ENCODE measurements around the gene FAM219B.

DNA sequence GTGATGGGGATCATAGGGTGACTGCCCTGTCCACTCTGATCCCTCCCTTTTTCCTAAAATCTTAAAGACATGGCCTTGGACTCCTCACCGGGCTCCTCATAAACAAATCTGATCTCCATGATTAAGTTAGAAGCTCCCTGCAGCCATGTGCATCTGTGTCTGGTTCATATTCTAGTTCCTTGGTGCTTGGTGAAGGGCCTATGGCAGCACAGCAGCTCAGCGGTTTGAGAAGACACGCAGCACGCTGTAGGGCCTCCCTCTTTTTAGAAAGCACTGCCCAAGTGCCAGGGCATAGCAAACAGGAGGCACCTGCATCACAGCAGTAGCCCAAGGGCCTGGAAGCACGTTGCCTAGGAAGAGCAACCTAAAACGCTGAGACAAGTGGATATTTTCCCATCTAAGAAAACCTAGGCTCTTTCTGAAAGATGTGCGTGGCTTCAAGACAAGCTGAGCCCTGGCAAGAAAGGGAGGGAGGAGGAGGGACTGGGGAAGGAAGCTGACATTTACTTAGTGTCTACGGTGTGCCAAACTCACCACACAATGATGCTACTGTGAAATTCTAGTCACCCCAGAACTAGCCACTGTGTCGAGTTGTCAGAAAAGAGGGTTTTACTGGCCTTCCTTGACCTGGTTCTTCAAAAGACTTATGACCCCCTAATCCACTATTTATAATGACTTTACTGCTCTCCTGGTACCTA is 48.8 kb downstream of the FAM219B start:
- TF ChIP-seq, protein P1, sequence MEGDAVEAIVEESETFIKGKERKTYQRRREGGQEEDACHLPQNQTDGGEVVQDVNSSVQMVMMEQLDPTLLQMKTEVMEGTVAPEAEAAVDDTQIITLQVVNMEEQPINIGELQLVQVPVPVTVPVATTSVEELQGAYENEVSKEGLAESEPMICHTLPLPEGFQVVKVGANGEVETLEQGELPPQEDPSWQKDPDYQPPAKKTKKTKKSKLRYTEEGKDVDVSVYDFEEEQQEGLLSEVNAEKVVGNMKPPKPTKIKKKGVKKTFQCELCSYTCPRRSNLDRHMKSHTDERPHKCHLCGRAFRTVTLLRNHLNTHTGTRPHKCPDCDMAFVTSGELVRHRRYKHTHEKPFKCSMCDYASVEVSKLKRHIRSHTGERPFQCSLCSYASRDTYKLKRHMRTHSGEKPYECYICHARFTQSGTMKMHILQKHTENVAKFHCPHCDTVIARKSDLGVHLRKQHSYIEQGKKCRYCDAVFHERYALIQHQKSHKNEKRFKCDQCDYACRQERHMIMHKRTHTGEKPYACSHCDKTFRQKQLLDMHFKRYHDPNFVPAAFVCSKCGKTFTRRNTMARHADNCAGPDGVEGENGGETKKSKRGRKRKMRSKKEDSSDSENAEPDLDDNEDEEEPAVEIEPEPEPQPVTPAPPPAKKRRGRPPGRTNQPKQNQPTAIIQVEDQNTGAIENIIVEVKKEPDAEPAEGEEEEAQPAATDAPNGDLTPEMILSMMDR (IDR thresholded peaks at IDR 0.05 in 4 of 5, conservative IDR thresholded peaks at IDR 0.05 in 1 of 5): no peak
- no peak for TF ChIP-seq POLR2A (IDR thresholded peaks at IDR 0.05)

Data from gastrocnemius medialis (tissue), 4 donors.